ENCODE measurements around the gene ITLN1.

The ITLN1 gene

DNA sequence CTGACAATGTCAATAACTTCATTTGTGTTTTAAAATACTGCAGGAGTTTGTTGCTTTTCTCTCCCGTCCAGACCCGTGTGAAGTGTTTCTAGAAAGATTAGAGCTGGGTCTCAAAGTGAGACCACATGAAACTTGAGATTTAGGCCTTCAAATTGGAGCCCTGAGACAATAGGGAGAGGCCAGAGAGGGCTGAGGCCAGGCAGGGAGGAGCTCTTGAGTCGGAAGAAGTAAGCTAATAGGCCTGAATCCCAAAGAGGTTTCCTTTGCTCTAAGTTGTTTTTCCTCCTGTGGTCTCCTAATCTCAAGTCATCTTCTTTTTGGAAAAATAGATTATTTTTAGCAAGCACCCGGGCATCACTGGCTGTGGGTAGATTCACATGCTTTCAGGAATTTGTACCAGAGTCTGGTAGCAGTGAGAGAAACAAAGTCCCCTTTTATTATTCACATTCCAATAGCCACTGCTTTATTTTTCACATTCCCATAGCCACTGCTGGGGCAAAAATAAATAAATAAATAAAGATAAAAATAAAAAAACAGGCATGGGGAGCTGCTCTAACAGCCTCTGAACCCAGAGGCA is 47.9 kb downstream of the ITLN1 start:
- no peak for DNase-seq (ENCODE audit: low spot score)
- TF ChIP-seq, protein P1, sequence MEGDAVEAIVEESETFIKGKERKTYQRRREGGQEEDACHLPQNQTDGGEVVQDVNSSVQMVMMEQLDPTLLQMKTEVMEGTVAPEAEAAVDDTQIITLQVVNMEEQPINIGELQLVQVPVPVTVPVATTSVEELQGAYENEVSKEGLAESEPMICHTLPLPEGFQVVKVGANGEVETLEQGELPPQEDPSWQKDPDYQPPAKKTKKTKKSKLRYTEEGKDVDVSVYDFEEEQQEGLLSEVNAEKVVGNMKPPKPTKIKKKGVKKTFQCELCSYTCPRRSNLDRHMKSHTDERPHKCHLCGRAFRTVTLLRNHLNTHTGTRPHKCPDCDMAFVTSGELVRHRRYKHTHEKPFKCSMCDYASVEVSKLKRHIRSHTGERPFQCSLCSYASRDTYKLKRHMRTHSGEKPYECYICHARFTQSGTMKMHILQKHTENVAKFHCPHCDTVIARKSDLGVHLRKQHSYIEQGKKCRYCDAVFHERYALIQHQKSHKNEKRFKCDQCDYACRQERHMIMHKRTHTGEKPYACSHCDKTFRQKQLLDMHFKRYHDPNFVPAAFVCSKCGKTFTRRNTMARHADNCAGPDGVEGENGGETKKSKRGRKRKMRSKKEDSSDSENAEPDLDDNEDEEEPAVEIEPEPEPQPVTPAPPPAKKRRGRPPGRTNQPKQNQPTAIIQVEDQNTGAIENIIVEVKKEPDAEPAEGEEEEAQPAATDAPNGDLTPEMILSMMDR (IDR thresholded peaks at IDR 0.05; ENCODE audit: extremely low read depth, missing control alignments) = no peak

DNA sequence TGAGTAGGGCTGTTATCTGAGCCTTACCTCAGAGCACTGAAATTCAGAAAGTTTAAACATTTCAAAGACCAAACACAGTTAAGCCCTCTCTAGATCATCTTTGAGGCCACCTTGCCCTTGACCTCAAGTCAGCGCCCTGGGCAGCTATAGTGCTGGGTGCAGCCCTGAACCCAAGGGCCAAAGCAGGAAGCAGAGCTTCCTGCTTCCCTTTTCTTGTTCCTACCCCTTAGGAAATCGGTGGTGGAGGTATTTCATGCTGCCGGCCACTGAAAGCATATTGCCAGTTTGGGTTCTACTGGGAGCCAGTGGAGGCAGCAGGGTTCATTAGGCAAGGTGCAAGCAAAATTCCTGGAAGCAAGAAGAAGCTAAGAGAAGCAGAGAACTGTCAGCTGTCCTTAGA is 48.4 kb downstream of the ITLN1 start:
- TF ChIP-seq, protein P1 (IDR thresholded peaks at IDR 0.05; ENCODE audit: extremely low read depth, missing control alignments) = no peak
- DNase-seq (ENCODE audit: low spot score) = no peak

DNA sequence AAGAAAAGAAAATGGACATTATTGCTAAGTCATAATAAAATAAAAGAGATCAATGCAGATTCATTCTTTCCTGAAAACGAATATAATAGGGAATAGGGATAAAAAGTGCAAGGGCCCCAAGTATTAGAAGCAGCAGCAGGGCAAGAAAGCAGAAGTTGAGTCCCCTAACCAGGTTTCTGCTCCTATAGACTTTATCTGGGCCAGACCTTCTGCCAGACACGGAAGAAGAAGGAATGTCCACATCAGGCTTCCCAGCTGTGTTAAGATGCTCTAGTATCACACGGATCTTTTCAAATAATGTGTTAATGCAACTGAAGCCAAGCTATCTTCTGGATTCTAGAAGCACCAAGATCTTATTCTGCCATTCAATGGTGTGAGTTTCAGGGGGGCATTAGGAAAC is 49.2 kb downstream of the ITLN1 start:
- DNase-seq (ENCODE audit: low spot score) = no peak
- TF ChIP-seq, protein P1 (IDR thresholded peaks at IDR 0.05; ENCODE audit: extremely low read depth, missing control alignments) = no peak

DNA sequence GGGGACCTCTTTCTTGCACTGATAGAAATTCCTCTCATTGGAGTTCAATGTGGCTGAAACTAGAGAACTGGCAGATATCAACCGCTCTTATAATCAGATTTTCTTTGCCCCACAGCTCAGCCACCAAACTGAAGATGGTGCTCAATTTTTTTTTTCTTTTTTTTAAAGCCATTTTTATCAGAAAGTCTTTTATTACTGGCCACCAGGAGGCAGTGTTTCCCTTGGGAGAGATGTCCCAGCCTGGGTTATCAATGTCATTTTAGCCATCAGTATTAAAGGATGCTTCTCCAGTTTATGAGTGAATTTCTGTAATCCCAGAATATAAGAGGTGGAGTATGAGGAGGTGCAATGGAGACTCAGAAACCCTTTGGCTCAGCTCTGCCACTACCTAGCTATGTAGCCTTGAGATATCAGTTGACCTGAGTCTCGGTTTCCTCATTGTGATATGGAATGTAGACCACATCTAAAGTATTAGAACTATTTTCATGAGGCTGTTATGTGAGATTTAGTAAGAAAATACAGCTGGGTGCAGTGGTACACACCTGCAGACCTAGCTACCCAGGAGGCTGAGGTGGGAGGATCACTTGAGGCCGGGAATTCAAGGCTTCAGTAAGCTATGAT is 49.9 kb downstream of the ITLN1 start:
- TF ChIP-seq, protein P1 (IDR thresholded peaks at IDR 0.05; ENCODE audit: extremely low read depth, missing control alignments) = peak; percentile 52
- peak; percentile 36 for DNase-seq (ENCODE audit: low spot score)

DNA sequence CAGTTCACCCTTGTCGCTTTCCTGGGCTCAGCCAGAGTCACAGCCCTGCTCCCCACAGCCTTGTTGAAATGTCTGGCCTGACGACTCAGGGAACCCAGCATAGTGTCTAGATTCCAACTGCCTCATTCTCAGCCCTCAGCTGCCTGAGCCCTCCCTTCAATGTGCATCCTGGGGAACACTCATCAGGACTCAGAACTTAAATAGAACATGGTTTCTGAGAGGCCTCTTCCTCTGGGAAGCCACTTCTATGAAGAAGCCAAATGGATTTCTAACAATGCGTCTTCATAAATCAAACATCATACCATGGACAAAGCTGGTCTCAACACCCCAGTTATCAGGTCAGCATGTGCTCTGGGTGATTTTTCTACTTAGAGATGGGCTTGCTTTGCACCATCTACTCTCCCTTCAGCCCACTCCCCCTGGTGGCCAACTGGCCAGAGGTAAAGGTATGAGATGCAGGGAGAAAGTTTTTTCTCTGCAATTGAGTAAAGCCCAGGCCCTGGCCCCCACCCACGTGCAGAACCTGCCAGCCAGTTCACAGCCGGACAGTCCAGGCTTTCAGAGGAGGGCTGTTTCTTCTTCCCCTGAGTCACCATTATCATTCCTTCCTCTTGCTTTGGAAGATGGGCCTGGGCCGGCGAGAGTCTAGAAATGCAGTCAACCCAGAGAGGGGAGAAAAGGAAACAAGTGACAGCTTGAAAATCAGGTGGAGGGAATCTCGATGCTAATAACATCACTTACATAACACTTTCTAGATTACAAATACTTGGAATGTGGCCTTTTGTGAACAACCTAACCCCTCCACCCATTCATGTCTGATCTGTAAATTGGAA is 54.4 kb downstream of the ITLN1 start:
- TF ChIP-seq, protein P1 (IDR thresholded peaks at IDR 0.05; ENCODE audit: extremely low read depth, missing control alignments) = peak; percentile 52
- DNase-seq (ENCODE audit: low spot score) = peak; percentile 66

DNA sequence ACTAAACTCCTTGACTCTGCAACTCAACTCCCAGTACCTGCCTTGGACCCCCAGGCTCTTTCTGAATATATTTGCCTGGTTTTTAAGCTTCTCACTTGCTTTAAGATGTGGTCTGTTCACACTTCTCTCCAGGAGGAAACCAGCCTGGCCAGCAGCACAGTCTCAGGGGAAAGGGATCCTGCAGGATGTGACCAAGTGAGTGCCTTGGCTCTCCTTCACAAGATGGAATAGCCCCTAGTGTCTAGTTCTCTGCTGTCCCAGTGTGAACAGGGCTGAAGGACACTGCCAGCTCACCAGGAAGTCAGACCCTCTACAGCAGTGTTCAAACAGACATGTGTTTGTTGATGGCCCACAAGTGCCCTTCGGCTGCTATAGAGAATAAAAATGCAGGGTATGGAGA is 55.2 kb downstream of the ITLN1 start:
- no peak for DNase-seq (ENCODE audit: low spot score)
- TF ChIP-seq, protein P1 (IDR thresholded peaks at IDR 0.05; ENCODE audit: extremely low read depth, missing control alignments) = no peak

DNA sequence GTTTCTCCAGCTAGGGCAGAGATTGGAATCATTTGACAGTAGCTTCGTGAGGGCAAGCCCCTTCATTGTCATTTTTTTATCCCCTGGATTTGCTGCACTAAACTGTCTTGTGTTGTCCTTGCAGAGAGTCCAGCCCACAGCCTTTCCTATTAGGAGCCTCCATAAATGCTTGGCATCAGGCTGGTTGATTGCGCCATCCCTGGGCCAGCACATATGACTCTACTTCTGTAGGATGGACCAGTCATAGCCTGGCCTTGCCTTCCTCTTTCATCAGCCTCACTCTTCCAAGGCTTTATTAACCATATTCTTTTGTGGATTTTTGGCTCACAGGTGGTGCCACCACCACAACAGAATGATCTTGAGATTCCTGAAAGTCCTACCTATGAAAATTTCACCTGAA is 57.6 kb downstream of the ITLN1 start:
- TF ChIP-seq, protein P1 (IDR thresholded peaks at IDR 0.05; ENCODE audit: extremely low read depth, missing control alignments) = no peak
- no peak for DNase-seq (ENCODE audit: low spot score)
